H9 (cell line): ENCODE data around the gene KRTAP12-1. TPM values are rescaled to one million over a fixed set of nuclear protein-coding genes. Genes with fewer than 3 reads are reported as not detected.

ENCODE experiments used
- DNase-seq: peaks from one replicate; pipeline ENCODE4 v3.0.0-alpha.2; 2017
- H2AFZ ChIP-seq: one replicate; pipeline ENCODE4 v1.6.1; 2013; ENCODE audit warnings: mild to moderate bottlenecking, low read length, control low read depth, moderate library complexity
- H2AK5ac ChIP-seq: 2 replicates; pipeline ENCODE4 v1.6.1; 2013; ENCODE audit warnings: low read length, control low read depth, mixed read lengths; ENCODE audit not compliant: insufficient read length
- H2BK120ac ChIP-seq: one replicate; pipeline ENCODE4 v1.6.1; 2013; ENCODE audit warnings: low read depth, mild to moderate bottlenecking, low read length, control low read depth, inconsistent platforms; ENCODE audit not compliant: poor library complexity, severe bottlenecking
- H2BK12ac ChIP-seq: 2 replicates; pipeline ENCODE4 v1.6.1; 2013; ENCODE audit warnings: low read length, control low read depth, mixed read lengths, low read depth; ENCODE audit not compliant: insufficient read length
- H2BK15ac ChIP-seq: 2 replicates; pipeline ENCODE4 v1.6.1; 2013; ENCODE audit warnings: low read depth, low read length, control low read depth
- H2BK20ac ChIP-seq: one replicate; pipeline ENCODE4 v1.6.1; 2013; ENCODE audit warnings: low read depth, mild to moderate bottlenecking, low read length, control low read depth, inconsistent platforms; ENCODE audit not compliant: poor library complexity, severe bottlenecking
- H2BK5ac ChIP-seq: 2 replicates; pipeline ENCODE4 v1.6.1; 2013; ENCODE audit warnings: low read length, control low read depth, mixed read lengths; ENCODE audit not compliant: insufficient read length
- H3K14ac ChIP-seq: 2 replicates; pipeline ENCODE4 v1.6.1; 2013; ENCODE audit warnings: low read length, control low read depth; ENCODE audit not compliant: insufficient read depth
- H3K18ac ChIP-seq: 2 replicates; pipeline ENCODE4 v1.6.1; 2013; ENCODE audit warnings: low read depth, mild to moderate bottlenecking, mixed read lengths, low read length, control low read depth; ENCODE audit not compliant: insufficient read length
- H3K23ac ChIP-seq: 2 replicates; pipeline ENCODE4 v1.6.1; 2013; ENCODE audit warnings: low read length, control low read depth, mixed read lengths, low read depth; ENCODE audit not compliant: insufficient read length
- H3K23me2 ChIP-seq: 2 replicates; pipeline ENCODE4 v1.6.1; 2013; ENCODE audit warnings: low read depth, mild to moderate bottlenecking, mixed read lengths, low read length, control low read depth; ENCODE audit not compliant: insufficient read length, poor library complexity, severe bottlenecking
- H3K27ac ChIP-seq: 2 replicates; pipeline ENCODE4 v1.5.1; 2013; ENCODE audit warnings: low read length, control low read depth, mixed read lengths, low read depth; ENCODE audit not compliant: insufficient read length
- H3K27me3 ChIP-seq: 2 replicates; pipeline ENCODE4 v1.6.1; 2013; ENCODE audit warnings: low read length, control low read depth, inconsistent platforms; ENCODE audit not compliant: insufficient read depth
- H3K4ac ChIP-seq: 2 replicates; pipeline ENCODE4 v1.6.1; 2013; ENCODE audit warnings: low read depth, mild to moderate bottlenecking, control low read depth, inconsistent platforms, low read length, moderate library complexity
- H3K4me1 ChIP-seq: 2 replicates; pipeline ENCODE4 v1.6.1; 2013; ENCODE audit warnings: low read length, control low read depth, inconsistent platforms; ENCODE audit not compliant: insufficient read depth
- H3K4me2 ChIP-seq: 2 replicates; pipeline ENCODE4 v1.6.1; 2013; ENCODE audit warnings: low read length, control low read depth, mixed read lengths; ENCODE audit not compliant: insufficient read length, insufficient read depth
- H3K56ac ChIP-seq: 2 replicates; pipeline ENCODE4 v1.6.1; 2013; ENCODE audit warnings: low read depth, mild to moderate bottlenecking, mixed read lengths, low read length, control low read depth; ENCODE audit not compliant: insufficient read length
- H3K79me1 ChIP-seq: 2 replicates; pipeline ENCODE4 v1.6.1; 2013; ENCODE audit warnings: low read depth, mild to moderate bottlenecking, moderate library complexity, low read length, control low read depth, inconsistent platforms; ENCODE audit not compliant: insufficient read depth, poor library complexity, severe bottlenecking
- H3K79me2 ChIP-seq: 2 replicates; pipeline ENCODE4 v1.6.1; 2013; ENCODE audit warnings: low read length, control low read depth, inconsistent platforms; ENCODE audit not compliant: insufficient read depth
- H3K9ac ChIP-seq: 2 replicates; pipeline ENCODE4 v1.6.1; 2013; ENCODE audit warnings: low read length, control low read depth, mixed read lengths; ENCODE audit not compliant: insufficient read length; ENCODE audit errors: extremely low read depth
- H3K9me3 ChIP-seq: one replicate; pipeline ENCODE4 v1.6.1; 2013; ENCODE audit warnings: low read depth, low read length, inconsistent platforms; ENCODE audit not compliant: control insufficient read depth
- H3T11ph ChIP-seq: one replicate; pipeline ENCODE4 v1.6.1; 2013; ENCODE audit warnings: mild to moderate bottlenecking, low read length, control low read depth, inconsistent platforms
- H4K20me1 ChIP-seq: one replicate; pipeline ENCODE4 v1.6.1; 2013; ENCODE audit not compliant: control insufficient read depth, insufficient read length, insufficient read depth
- H4K5ac ChIP-seq: 2 replicates; pipeline ENCODE4 v1.6.1; 2013; ENCODE audit warnings: low read depth, mild to moderate bottlenecking, mixed read lengths, low read length, control low read depth; ENCODE audit not compliant: insufficient read length
- H4K8ac ChIP-seq: replicated peaks from 2 replicates; pipeline ENCODE4 v1.6.1; 2013; ENCODE audit warnings: low read length, control low read depth, mixed read lengths, low read depth; ENCODE audit not compliant: insufficient read length
- H4K91ac ChIP-seq: 2 replicates; pipeline ENCODE4 v1.6.1; 2013; ENCODE audit warnings: low read depth, mild to moderate bottlenecking, moderate library complexity, mixed read lengths, low read length, control low read depth; ENCODE audit not compliant: insufficient read length
- H3K27ac Mint-ChIP-seq, 3 experiments: 2 replicates in 2 of 3; 3 replicates in 1 of 3; pipeline ENCODE4 v1.8.0; 2020 to 2021; ENCODE audit warnings: mixed read lengths in 3 of 3, mild to moderate bottlenecking in 1 of 3, moderate library complexity in 1 of 3
- H3K27me3 Mint-ChIP-seq: 2 replicates; pipeline ENCODE4 v1.8.0; 2021; ENCODE audit warnings: low read depth, mild to moderate bottlenecking, moderate library complexity, mixed read lengths
- H3K36me3 Mint-ChIP-seq, 3 experiments: 2 replicates in 2 of 3; 3 replicates in 1 of 3; pipeline ENCODE4 v1.8.0; 2020 to 2021; ENCODE audit warnings: low read depth in 3 of 3, mixed read lengths in 3 of 3; ENCODE audit not compliant: insufficient read depth in 1 of 3
- H3K4me1 Mint-ChIP-seq, 2 experiments: 2 replicates each; pipeline ENCODE4 v1.8.0; 2020; ENCODE audit warnings: mixed read lengths in 2 of 2
- H3K4me3 Mint-ChIP-seq, 2 experiments: 2 replicates in 1 of 2; 3 replicates in 1 of 2; pipeline ENCODE4 v1.8.0; 2020 to 2021; ENCODE audit warnings: mild to moderate bottlenecking in 2 of 2, mixed read lengths in 2 of 2, moderate library complexity in 1 of 2
- H3K9me3 Mint-ChIP-seq, 2 experiments: 2 replicates in 1 of 2; 3 replicates in 1 of 2; pipeline ENCODE4 v1.8.0; 2020; ENCODE audit warnings: mild to moderate bottlenecking in 2 of 2, mixed read lengths in 2 of 2, moderate library complexity in 1 of 2
- CTCF ChIP-seq: fragments of 200-600 bp; sonication (generic); conservative IDR thresholded peaks from 3 replicates; pipeline ENCODE4 v1.8.0; 2021; ENCODE audit warnings: antibody characterized with exemption, mild to moderate bottlenecking
- WGBS: extraction: QIAGEN DNeasy Blood & Tissue Kit; methylation state at CpG from one replicate; pipeline ENCODE4 v1.1.7; 2013; ENCODE audit warnings: missing lambda C conversion rate, low lambda C conversion rate, mixed read lengths; ENCODE audit not compliant: insufficient read length; ENCODE audit errors: extremely low coverage; 5-methylcytosine and 5-hydroxymethylcytosine counted together
- total RNA-seq: library from RNA; stranded (reverse); gene quantifications from 2 replicates; pipeline ENCODE4 v1.2.1, GENCODE V29; 2021

Gene KRTAP12-1
- total RNA-seq, 1 experiment from 2014 or later: not detected

GRCh38 chr21:44636209-44637017 is 45.5 kb downstream of the KRTAP12-1 start:
- Histone ChIP-seq H2BK15ac (no peak overlapping the region), H2BK5ac (no peak overlapping the region), H3K23me2 (no peaks in the 10 kb centered on the region), H3K79me2 (no peaks in the 10 kb centered on the region), H3K23ac (no peak overlapping the region), H2BK12ac (no peak overlapping the region), H4K20me1 (no peaks in the 10 kb centered on the region), H4K8ac (no peak overlapping the region), H3K4me2 (no peak overlapping the region), H3K4ac (no peak overlapping the region), H4K91ac (no peak overlapping the region), H3K9me3 (no peaks in the 10 kb centered on the region), H3K79me1 (no peaks in the 10 kb centered on the region), H2AK5ac (no peak overlapping the region), H3K18ac (no peak overlapping the region), H3K27me3 (no peaks in the 10 kb centered on the region), H3K4me1 (no peaks in the 10 kb centered on the region), H2AFZ (no peak overlapping the region), H2BK20ac (no peak overlapping the region), H3T11ph (no peak overlapping the region), H3K27ac (no peak overlapping the region), H3K56ac (no peak overlapping the region), H4K5ac (no peak overlapping the region), H2BK120ac (no peak overlapping the region), H3K9ac (no peak overlapping the region), H3K14ac (no peak overlapping the region; the same call in 1 of the 2 replicates)
- DNase-seq: no peak
- Mint-ChIP-seq H3K9me3 (peaks cover 16 to 17% of the 10 kb centered on the region in 2 experiments), H3K27ac (no peak overlapping the region), H3K4me3 (no peak overlapping the region), H3K27me3 (peaks cover 16% of the 10 kb centered on the region), H3K4me1 (peaks cover 8 to 11% of the 10 kb centered on the region in 2 experiments), H3K36me3 (peaks cover 3 to 10% (median 7%) of the 10 kb centered on the region in 3 experiments; a peak in 5 of 7 replicates)
- TF ChIP-seq CTCF: no peak
- no CpG with 5 or more reads among the region's 15 CpGs for WGBS
